Upper lobe of right lung (tissue), 1 donor: Measurements from ENCODE around the gene SYCP2L. TPM values are rescaled to one million over a fixed set of nuclear protein-coding genes. Genes with fewer than 3 reads are reported as not detected.

Experiments used
- ATAC-seq: fragments of 200-7000 bp; cut with Tn5 transposase; one replicate; pipeline ENCODE4 v1.9.1; 2020; ENCODE audit warnings: mild to moderate bottlenecking, moderate library complexity
- DNase-seq: peaks from one replicate; pipeline ENCODE4 v3.0.0-alpha.2; 2020
- H3K27ac ChIP-seq: fragments of 200-600 bp; one replicate; pipeline ENCODE4 v1.8.0; 2022
- H3K27me3 ChIP-seq: fragments of 200-600 bp; one replicate; pipeline ENCODE4 v1.8.0; 2022; ENCODE audit warnings: mild to moderate bottlenecking
- H3K36me3 ChIP-seq: fragments of 200-600 bp; one replicate; pipeline ENCODE4 v1.8.0; 2022
- H3K4me1 ChIP-seq: fragments of 200-600 bp; one replicate; pipeline ENCODE4 v1.8.0; 2022
- H3K4me3 ChIP-seq: fragments of 200-600 bp; one replicate; pipeline ENCODE4 v1.8.0; 2022; ENCODE audit warnings: mild to moderate bottlenecking
- H3K9me3 ChIP-seq: fragments of 200-600 bp; one replicate; pipeline ENCODE4 v1.8.0; 2022
- intact Hi-C: fragments of 100-400 bp; cut with DNase I; formaldehyde crosslinking; loops from one replicate; pipeline ENCODE4 v1.11.0; 2022
- total RNA-seq: library from RNA; stranded (reverse); fragmentation: NEBNext Ultra II Directional; extraction: Animal tissue kit (Norgen Biotek cat#: 25700); gene quantifications from one replicate; pipeline ENCODE4 v1.2.1, GENCODE V29; 2021
- TF ChIP-seq, protein P1 (sequence below): fragments of 200-600 bp; IDR thresholded peaks from one replicate; pipeline ENCODE4 v1.8.0; 2022; ENCODE audit warnings: antibody characterized with exemption
- donor health status: DM: no; HTN: yes; CAD: no; lungs with severe emphysema.

The SYCP2L gene
- total RNA-seq, 1 donor from 2014 or later: 0.58 TPM

DNA sequence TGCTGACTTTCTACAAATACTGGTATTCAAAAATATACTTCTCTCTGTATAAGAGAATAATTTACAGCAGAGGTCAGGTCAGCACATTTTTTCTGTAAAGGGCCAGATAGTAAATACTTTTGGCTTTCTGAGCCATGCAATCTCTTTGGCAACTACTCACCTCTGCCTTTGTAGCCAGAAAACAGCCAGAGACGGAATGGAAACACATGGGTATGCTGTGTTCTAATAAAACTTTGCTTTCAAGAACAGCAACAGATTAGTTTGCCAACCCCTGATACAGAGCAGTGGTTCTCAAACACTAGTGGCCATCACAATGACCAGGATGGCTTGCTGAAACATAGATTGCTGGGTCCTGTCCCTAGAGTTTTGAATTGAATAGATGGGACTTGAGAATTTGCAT lies 46.3 kb downstream of the SYCP2L start:
- Histone ChIP-seq H3K36me3 (no peaks in the 10 kb centered on the region), H3K27ac (no peak overlapping the region), H3K4me3 (no peak overlapping the region), H3K9me3 (no peaks in the 10 kb centered on the region), H3K4me1 (no peaks in the 10 kb centered on the region), H3K27me3 (no peaks in the 10 kb centered on the region)
- ATAC-seq: no peak
- DNase-seq: no peak
- TF ChIP-seq, protein P1, sequence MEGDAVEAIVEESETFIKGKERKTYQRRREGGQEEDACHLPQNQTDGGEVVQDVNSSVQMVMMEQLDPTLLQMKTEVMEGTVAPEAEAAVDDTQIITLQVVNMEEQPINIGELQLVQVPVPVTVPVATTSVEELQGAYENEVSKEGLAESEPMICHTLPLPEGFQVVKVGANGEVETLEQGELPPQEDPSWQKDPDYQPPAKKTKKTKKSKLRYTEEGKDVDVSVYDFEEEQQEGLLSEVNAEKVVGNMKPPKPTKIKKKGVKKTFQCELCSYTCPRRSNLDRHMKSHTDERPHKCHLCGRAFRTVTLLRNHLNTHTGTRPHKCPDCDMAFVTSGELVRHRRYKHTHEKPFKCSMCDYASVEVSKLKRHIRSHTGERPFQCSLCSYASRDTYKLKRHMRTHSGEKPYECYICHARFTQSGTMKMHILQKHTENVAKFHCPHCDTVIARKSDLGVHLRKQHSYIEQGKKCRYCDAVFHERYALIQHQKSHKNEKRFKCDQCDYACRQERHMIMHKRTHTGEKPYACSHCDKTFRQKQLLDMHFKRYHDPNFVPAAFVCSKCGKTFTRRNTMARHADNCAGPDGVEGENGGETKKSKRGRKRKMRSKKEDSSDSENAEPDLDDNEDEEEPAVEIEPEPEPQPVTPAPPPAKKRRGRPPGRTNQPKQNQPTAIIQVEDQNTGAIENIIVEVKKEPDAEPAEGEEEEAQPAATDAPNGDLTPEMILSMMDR: no peak
- intact Hi-C loops: no loop called here

DNA sequence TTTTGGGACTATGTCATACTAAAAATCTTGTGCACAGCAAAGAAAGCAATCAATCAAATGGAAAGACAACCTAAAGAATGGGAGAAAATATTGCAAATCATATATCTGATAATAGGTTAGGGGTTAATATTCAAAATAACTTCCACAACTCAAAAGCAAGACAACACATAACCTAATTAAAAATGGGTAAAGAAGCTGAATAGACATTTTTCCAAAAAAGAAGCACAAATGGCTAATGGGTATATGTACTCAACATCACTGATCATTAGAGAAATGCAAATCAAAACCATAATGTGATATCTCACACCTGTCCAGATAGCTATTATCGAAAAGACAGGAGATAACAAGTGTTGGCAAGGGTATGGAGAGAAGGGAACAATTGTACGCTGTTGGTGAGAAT lies 53.0 kb downstream of the SYCP2L start:
- DNase-seq: no peak
- no peaks in the 10 kb centered on the region for H3K4me1 ChIP-seq
- no peaks in the 10 kb centered on the region for H3K36me3 ChIP-seq
- H3K27me3 ChIP-seq: no peaks in the 10 kb centered on the region
- intact Hi-C loops: no loop called here
- H3K27ac ChIP-seq: no peak overlapping the region
- no peak overlapping the region for H3K4me3 ChIP-seq
- TF ChIP-seq, protein P1: no peak
- H3K9me3 ChIP-seq: no peaks in the 10 kb centered on the region
- ATAC-seq: no peak

DNA sequence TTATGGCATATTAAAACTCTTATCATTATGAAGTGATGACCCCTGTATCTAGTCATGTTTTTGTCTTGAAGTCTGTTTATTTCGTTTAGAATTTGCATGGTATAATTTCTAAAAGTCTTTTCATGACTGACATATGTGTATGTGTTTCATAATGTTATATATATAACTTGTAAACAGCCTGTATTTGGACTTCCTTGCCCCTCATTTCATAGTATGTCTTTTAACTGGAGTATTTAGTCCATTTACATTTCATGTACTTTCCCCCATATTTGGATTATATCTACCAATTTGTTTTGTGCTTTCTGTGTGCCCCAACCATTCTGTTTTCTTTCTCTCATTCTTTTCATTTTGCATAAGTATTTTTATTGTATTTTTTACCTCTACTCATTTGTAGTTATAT lies 59.0 kb downstream of the SYCP2L start:
- Histone ChIP-seq H3K36me3 (no peaks in the 10 kb centered on the region), H3K4me3 (no peak overlapping the region), H3K4me1 (no peaks in the 10 kb centered on the region), H3K27ac (no peak overlapping the region), H3K27me3 (no peaks in the 10 kb centered on the region), H3K9me3 (no peaks in the 10 kb centered on the region)
- intact Hi-C loops: no loop called here
- ATAC-seq (no peak), DNase-seq (no peak)
- TF ChIP-seq, protein P1: no peak

DNA sequence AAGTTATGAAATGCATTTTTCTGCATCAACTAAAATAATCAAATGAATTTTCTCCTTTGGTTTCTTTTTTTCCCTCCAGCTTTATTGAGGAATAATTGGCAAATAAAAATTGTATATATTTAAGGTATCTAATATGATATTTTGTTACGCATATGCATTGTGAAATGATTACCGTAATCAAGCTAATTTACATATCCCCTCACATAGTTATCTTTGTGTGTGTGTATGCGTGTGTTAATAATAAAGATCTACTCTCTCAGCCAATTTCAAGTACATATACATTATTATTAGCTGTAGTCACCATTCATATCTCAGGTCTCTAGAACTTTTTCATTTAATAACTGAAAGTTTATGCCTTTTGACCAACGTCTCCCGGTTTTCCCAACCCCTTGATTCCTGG lies 61.1 kb downstream of the SYCP2L start:
- H3K27ac ChIP-seq: no peak overlapping the region
- no peaks in the 10 kb centered on the region for H3K4me1 ChIP-seq
- no peak overlapping the region for H3K4me3 ChIP-seq
- no peak for ATAC-seq
- intact Hi-C loops: no loop called here
- no peaks in the 10 kb centered on the region for H3K9me3 ChIP-seq
- no peaks in the 10 kb centered on the region for H3K27me3 ChIP-seq
- no peak for DNase-seq
- H3K36me3 ChIP-seq: no peaks in the 10 kb centered on the region
- TF ChIP-seq, protein P1: no peak

DNA sequence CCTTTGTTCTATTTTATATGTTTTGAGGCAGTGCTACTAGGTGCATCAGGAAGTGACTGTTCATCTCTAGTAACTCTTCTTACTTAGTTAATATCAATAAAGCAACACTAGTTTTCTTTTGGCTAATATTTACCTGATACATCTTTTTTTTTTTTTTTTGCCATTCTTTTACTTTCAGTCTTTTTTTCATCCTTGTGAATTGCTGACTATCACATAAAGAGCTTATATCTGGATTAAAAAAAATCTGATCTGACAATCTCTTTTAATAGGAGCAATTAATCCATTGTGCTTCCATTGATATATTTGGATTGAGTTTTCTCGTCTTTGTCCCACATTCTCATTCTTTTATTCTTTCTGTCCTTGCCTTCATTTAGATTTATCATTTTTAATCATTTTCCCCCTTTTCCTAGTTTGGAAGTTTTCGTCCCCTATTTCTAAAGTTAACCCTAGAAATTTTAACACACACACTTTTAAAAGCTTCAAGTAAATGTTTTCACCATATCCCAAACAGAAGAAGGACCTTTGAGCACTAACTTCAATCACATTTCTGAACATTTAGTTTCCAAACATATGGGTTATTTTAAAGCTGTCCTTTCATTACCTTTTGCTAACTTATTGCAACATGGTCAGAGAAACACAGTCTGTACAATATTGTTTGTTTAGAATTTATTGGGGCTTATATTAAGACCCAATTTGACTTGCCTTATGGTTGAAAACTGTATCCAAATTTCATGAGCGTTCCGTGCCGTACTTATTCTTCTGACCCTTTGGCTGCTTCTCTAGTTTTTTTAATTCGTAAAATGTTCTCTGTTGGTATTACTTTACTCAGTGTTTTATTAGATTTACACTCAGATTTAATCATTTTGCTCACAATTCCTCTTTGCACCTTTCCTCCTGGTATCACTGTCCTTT lies 63.0 kb downstream of the SYCP2L start:
- Histone ChIP-seq H3K36me3 (no peaks in the 10 kb centered on the region), H3K9me3 (no peaks in the 10 kb centered on the region), H3K27ac (no peak overlapping the region), H3K4me1 (no peaks in the 10 kb centered on the region), H3K27me3 (no peaks in the 10 kb centered on the region), H3K4me3 (no peak overlapping the region)
- TF ChIP-seq, protein P1: no peak
- no peak for ATAC-seq
- intact Hi-C loops: loop anchor here (10.0 kb wide), 1 partner anchor 115 kb away; no protein-coding TSS in a partner anchor
- no peak for DNase-seq
